Body of pancreas (tissue), 4 donors: ENCODE results near the gene SLC52A1. TPM values are rescaled to one million over a fixed set of nuclear protein-coding genes. Genes with fewer than 3 reads are reported as not detected.
A peak's percentile ranks its signal among the peaks of the same experiment; 100 is the strongest.

ENCODE experiments used
- ATAC-seq: fragments of 150-250 bp; one replicate; pipeline ENCODE4 v1.9.1; 2016
- DNase-seq, 4 donors: peaks; one replicate each; pipeline ENCODE4 v3.0.0-alpha.2; 2019
- H3K27ac ChIP-seq, 4 donors: fragments of 200-600 bp; sonication (generic); 1 replicate in 3 of 4; 2 replicates in 1 of 4; pipeline versions ENCODE4 v1.5.1 to v1.6.1; 2016 to 2019; ENCODE audit warnings: mild to moderate bottlenecking in 1 of 4, mixed read lengths in 1 of 4, moderate library complexity in 1 of 4
- H3K27me3 ChIP-seq, 2 donors: fragments of 200-600 bp; sonication (generic); one replicate each; pipeline ENCODE4 v1.6.0; 2016; ENCODE audit warnings: mild to moderate bottlenecking in 1 of 2
- H3K36me3 ChIP-seq, 2 donors: fragments of 200-600 bp; sonication (generic); replicated peaks in 1 of 2; 2 replicates each; pipeline ENCODE4 v1.5.1; 2016; ENCODE audit warnings: low read depth in 2 of 2; ENCODE audit not compliant: insufficient read depth in 1 of 2
- H3K4me1 ChIP-seq: fragments of 200-600 bp; sonication (generic); one replicate; pipeline ENCODE4 v1.6.0; 2016
- H3K4me3 ChIP-seq, 2 donors: fragments of 200-600 bp; sonication (generic); 1 replicate in 1 of 2; 2 replicates in 1 of 2; pipeline ENCODE4 v1.5.1; 2016 to 2019
- H3K9me3 ChIP-seq, 3 donors: fragments of 200-600 bp; sonication (generic); 1 replicate in 2 of 3; 2 replicates in 1 of 3; pipeline ENCODE4 v1.5.1; 2016
- POLR2A ChIP-seq, 3 donors: fragments of 450-650 bp; IDR thresholded peaks; one replicate each; pipeline ENCODE4 v1.6.1; 2016; ENCODE audit warnings: antibody characterized with exemption in 3 of 3, mild to moderate bottlenecking in 2 of 3
- WGBS, 2 donors: methylation state at CpG; one replicate each; pipeline ENCODE4 v1.1.5; 2017; 5-methylcytosine and 5-hydroxymethylcytosine counted together
- intact Hi-C: fragments of 100-400 bp; cut with DNase I; formaldehyde crosslinking; loops from one replicate; pipeline ENCODE4 v1.15.1; 2023
- total RNA-seq, 2 donors: library from RNA; depleted of rRNA; stranded (reverse); fragments of >200 nt; gene quantifications; one replicate each; pipeline ENCODE4 v1.1.0, GENCODE V29; 2016
- TF ChIP-seq, protein P1 (sequence below), 7 experiments: fragments of 450-650 bp in 4 of 7; fragments of 200-600 bp in 3 of 7; sonication (generic) in 3 of 7; IDR thresholded peaks; one replicate each; pipeline ENCODE4 v1.5.1; 2016 to 2019; ENCODE audit warnings: antibody characterized with exemption in 7 of 7

The SLC52A1 gene
- total RNA-seq, 2 donors from 2014 or later = not detected

DNA sequence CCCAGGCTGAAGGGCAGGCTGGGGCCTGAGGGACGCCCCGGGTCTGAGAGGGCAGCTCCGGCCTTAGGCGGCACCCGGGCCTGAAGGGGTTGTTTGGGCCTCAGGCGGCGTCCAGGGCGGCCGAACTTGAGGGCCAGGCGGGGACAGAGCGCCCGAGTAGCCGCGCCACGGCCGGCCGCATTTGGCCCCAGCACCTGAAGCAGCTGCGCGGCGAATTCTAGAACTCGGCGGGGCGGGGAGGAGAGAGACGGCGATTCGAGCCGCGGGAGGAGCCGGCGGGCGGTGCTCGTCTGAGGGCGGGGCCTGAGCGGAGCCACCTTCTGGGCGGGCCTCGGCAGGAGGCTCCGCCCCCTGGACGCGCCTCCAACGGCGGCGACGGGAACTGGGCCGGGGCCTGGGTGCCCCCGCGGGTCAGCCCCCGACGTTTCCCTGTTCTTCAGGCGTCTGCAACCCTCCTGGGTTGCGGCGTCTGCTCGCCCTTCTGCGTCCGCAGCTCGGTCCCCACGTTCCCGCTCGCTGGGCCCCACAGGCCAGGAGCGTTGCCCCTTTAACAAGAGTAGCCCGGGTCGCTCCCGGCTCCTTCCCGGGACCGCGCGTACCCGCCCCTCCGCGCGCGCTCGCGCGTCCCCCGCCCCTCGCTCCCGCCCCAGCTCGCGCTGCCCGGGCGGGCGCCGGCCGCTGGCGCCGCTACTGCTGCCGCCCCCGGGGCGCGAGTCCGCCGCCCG, 37.8 kb downstream of the SLC52A1 start, which contains the start of the genes INCA1 and KIF1C:
Gene INCA1 (minus strand): TSS at position 221 of the 725 bp plus-strand sequence. CDS start 3,085 bp downstream, outside the sequence.
Gene KIF1C (plus strand): TSS at position 649 of the 725 bp plus-strand sequence. CDS start 2,297 bp downstream, outside the sequence.
- peak within 1 kb of the TSS; percentile 60 to 89 for H3K4me3 ChIP-seq
- peak within 1 kb of the TSS; percentile 72 to 93 (median 86) for H3K27ac ChIP-seq
- no peaks in the 10 kb centered on the region for H3K9me3 ChIP-seq
- TF ChIP-seq, protein P1, sequence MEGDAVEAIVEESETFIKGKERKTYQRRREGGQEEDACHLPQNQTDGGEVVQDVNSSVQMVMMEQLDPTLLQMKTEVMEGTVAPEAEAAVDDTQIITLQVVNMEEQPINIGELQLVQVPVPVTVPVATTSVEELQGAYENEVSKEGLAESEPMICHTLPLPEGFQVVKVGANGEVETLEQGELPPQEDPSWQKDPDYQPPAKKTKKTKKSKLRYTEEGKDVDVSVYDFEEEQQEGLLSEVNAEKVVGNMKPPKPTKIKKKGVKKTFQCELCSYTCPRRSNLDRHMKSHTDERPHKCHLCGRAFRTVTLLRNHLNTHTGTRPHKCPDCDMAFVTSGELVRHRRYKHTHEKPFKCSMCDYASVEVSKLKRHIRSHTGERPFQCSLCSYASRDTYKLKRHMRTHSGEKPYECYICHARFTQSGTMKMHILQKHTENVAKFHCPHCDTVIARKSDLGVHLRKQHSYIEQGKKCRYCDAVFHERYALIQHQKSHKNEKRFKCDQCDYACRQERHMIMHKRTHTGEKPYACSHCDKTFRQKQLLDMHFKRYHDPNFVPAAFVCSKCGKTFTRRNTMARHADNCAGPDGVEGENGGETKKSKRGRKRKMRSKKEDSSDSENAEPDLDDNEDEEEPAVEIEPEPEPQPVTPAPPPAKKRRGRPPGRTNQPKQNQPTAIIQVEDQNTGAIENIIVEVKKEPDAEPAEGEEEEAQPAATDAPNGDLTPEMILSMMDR (IDR thresholded peaks at IDR 0.05) = peak in 5 of 7 experiments; percentile 12 to 39 (median 39)
- peak; percentile 85 to 89 (median 87) for TF ChIP-seq POLR2A (IDR thresholded peaks at IDR 0.05)
- DNase-seq (peak; percentile 94 to 96 (median 95)), ATAC-seq (peak; percentile 94)
- intact Hi-C loops = no loop called here
- peaks cover 27% of the 10 kb centered on the region for H3K4me1 ChIP-seq
- 0 to 1% methylated on average over 5 to 75 of the region's 93 CpGs for WGBS, 2 donors
- H3K27me3 ChIP-seq = no peaks in the 10 kb centered on the region
- H3K36me3 ChIP-seq = peaks cover 3 to 9% of the 10 kb centered on the region in 2 donors

DNA sequence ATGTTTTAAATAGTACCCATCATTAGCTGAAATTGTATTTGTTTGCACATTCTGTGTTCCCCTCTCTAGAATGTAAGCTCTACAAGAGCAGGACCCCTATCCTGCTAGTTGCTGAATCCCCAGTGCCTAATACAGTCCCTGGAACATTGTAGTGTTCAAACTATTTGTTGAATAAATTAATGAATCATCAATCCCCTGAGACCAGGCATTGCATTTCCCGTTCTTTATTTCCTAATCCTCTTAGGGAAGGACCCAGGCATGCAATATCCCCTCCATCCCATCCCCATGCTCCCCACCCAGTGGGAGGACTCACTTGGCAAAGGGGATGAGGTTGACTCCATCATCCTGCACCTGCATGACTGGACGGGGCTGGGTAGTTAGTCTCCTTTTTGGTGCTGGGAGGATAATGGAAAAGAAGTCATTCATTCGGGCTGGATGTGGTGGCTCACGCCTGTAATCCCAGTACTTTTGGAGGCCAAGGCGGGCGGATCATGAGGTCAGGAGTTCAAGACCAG, 41.1 kb downstream of the SLC52A1 start:
- DNase-seq (no peak), ATAC-seq (no peak)
- no peaks in the 10 kb centered on the region for H3K27me3 ChIP-seq
- H3K36me3 ChIP-seq = no peaks in the 10 kb centered on the region
- no peak overlapping the region for H3K4me3 ChIP-seq
- intact Hi-C loops = no loop called here
- WGBS, 2 donors = 77 to 82% methylated on average over 6 of the region's 6 CpGs
- H3K27ac ChIP-seq = no peak overlapping the region
- H3K9me3 ChIP-seq = no peaks in the 10 kb centered on the region
- peaks cover 10% of the 10 kb centered on the region for H3K4me1 ChIP-seq
- TF ChIP-seq, protein P1 (IDR thresholded peaks at IDR 0.05) = no peak
- no peak for TF ChIP-seq POLR2A (IDR thresholded peaks at IDR 0.05)

DNA sequence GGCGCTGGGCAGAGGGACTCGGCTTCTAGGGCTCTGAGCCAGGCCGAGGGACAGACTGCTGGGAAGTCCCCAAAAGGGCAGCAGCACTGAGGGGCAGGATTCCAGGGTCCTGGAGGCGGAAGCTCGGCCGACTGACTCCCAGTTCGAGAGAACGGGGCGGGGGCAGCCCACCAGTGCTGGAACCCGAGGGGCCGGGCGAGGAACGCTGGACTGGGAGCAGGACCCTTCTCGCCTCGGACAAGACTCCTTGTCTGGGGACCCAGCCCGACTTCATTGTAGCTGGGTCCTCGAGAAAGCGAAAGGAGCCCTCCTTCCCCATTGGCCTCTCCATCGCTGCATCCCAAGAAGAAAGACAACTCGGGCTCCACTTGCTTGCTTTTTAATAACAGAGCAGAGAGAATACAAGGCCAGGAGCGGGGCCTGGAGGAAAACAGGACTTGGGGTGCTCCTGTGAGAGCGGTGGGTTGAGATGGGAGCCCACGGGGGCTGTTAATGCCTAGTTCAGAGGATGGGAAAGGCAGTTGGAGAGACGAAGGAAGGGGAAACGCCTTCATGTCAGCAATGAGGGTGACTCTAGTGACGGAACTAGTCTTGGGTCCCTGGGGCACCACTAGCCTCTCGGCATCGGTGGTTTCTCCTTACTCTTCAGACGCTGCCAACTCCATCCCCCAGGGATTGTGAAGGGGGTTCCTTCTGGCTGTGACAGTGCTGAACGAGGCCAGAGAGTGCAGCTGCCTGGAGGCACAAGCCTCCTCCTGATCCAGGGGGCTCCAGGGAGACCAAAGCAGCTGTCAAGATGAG, 47.3 kb downstream of the SLC52A1 start:
- H3K36me3 ChIP-seq = no peaks in the 10 kb centered on the region
- peak overlapping the region; percentile 79 to 96 (median 88) for H3K27ac ChIP-seq
- ATAC-seq = no peak
- intact Hi-C loops = no loop called here
- peak overlapping the region; percentile 91 to 96 for H3K4me3 ChIP-seq
- 8 to 20% methylated on average over 17 to 30 of the region's 30 CpGs for WGBS, 2 donors
- peaks cover 23% of the 10 kb centered on the region for H3K4me1 ChIP-seq
- no peaks in the 10 kb centered on the region for H3K9me3 ChIP-seq
- DNase-seq = no peak
- TF ChIP-seq, protein P1 (IDR thresholded peaks at IDR 0.05) = no peak
- no peak for TF ChIP-seq POLR2A (IDR thresholded peaks at IDR 0.05)
- H3K27me3 ChIP-seq = no peaks in the 10 kb centered on the region

DNA sequence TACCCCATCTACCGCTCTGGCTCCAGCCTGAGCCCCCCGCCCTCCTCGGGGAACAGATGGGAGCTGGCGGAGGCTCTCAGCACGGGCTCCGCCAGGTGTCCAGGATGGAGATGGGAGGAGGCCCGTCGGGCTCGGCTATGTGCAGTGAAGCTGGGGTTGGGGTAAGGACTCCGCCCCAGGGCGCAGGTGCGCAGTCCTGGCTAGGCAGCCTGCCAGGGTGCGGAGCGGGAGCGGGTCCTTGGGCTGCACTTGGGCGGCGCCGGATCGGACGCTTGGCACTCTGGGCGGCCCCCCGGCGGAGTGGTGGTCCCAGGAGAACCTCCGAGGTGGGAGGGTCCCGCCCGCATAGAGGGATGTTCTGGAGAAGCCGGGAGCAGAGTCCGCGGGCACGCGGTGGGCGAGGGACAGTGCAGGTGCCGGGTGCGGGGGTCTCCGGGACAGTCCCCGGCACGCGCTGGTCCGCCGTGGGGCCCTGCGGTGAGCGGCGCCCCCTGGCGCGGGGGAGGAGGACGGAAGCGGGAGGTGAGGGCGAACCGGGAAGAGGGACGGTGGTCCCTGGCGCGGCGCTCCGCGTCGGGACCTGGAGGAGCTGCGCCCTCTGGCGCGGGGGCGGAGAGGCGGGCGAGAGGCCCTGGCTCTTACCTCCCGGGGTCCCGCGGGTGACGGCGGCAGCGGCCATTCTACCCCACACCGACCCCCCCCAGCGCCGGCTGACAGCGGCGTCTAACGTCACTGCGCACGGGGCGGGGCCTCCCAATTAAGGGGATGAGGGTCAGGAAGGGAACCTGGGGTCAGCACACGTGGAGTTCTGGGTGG, 48.1 kb downstream of the SLC52A1 start, which contains the start of gene CAMTA2:
Gene CAMTA2 (minus strand): TSS at position 725 of the 816 bp plus-strand sequence. CDS start 1,453 bp downstream, outside the sequence.
- peak; percentile 86 to 90 (median 88) for DNase-seq
- peak within 1 kb of the TSS; percentile 91 to 96 for H3K4me3 ChIP-seq
- 1% methylated on average over 56 of the region's 78 CpGs; no CpG with 5 or more reads in 1 of the 2 donors for WGBS, 2 donors
- peak within 1 kb of the TSS; percentile 79 to 96 (median 88) for H3K27ac ChIP-seq
- peaks cover 23% of the 10 kb centered on the region for H3K4me1 ChIP-seq
- peak; percentile 87 for ATAC-seq
- intact Hi-C loops = no loop called here
- H3K36me3 ChIP-seq = peaks cover 0 to 3% of the 10 kb centered on the region in 2 donors
- peak; percentile 55 to 80 (median 78) for TF ChIP-seq POLR2A (IDR thresholded peaks at IDR 0.05)
- TF ChIP-seq, protein P1 (IDR thresholded peaks at IDR 0.05) = peak; percentile 55 to 83 (median 68)
- H3K27me3 ChIP-seq = no peaks in the 10 kb centered on the region
- H3K9me3 ChIP-seq = no peaks in the 10 kb centered on the region
